ENCODE data around the gene BTBD10. TPM values are rescaled to one million over a fixed set of nuclear protein-coding genes. Genes with fewer than 3 reads are reported as not detected.
A peak's percentile ranks its signal among the peaks of the same experiment; 100 is the strongest.

BTBD10 gene
- total and polyA plus RNA-seq, 4 donors, result 3.7 to 12.7 (median 8.8) TPM

GRCh38 chr11:13355191-13355590 lies 107.8 kb downstream of the BTBD10 start:
- DNase-seq (ENCODE audit: low spot score), result no peak
- H3K4me3 ChIP-seq (ENCODE audit: low read depth in 1 of 3, low read length in 3 of 3), result no peak overlapping the region
- WGBS, result 96% methylated on average over 4 of the region's 4 CpGs
- H3K4me1 ChIP-seq (ENCODE audit: control insufficient read depth in 4 of 4, insufficient read depth in 4 of 4, low read length in 3 of 4), result no peaks in the 10 kb centered on the region
- no peak overlapping the region for H3K9ac ChIP-seq (ENCODE audit: low read depth in 1 of 2, low read length in 2 of 2)
- TF ChIP-seq ZBTB33 (IDR thresholded peaks at IDR 0.05) (no peak), MAX (IDR thresholded peaks at IDR 0.05) (no peak), CTCF (IDR thresholded peaks at IDR 0.05; ENCODE audit: low read depth, low read length, missing input control) (no peak), YY1 (IDR thresholded peaks at IDR 0.05) (no peak), FOXA1 (IDR thresholded peaks at IDR 0.05) (no peak), REST (IDR thresholded peaks at IDR 0.05) (no peak), FOXA2 (IDR thresholded peaks at IDR 0.05) (no peak), RAD21 (IDR thresholded peaks at IDR 0.05) (no peak), JUND (IDR thresholded peaks at IDR 0.05) (no peak), ATF3 (IDR thresholded peaks at IDR 0.05) (no peak), NR2F2 (IDR thresholded peaks at IDR 0.05) (no peak)
- H3K36me3 ChIP-seq (ENCODE audit: control insufficient read depth in 4 of 4, insufficient read depth in 3 of 4, low read depth in 1 of 4, low read length in 3 of 4), result peaks cover 10 to 68% (median 58%) of the 10 kb centered on the region in 4 donors
- H3K27ac ChIP-seq (ENCODE audit: low read depth in 1 of 2, low read length in 2 of 2), result no peak overlapping the region
- H3K27me3 ChIP-seq (ENCODE audit: control insufficient read depth in 4 of 4, insufficient read depth in 4 of 4, low read length in 3 of 4), result no peaks in the 10 kb centered on the region
- no peaks in the 10 kb centered on the region for H3K9me3 ChIP-seq (ENCODE audit: control insufficient read depth in 4 of 4, low read length in 3 of 4)

- TF ChIP-seq YY1 (IDR thresholded peaks at IDR 0.05) (no peak), RAD21 (IDR thresholded peaks at IDR 0.05) (peak in 1 of 2 donors; percentile 47), HNF4A (conservative IDR thresholded peaks at IDR 0.05) (no peak)
- Histone ChIP-seq H3K4me1 (ENCODE audit: control insufficient read depth in 4 of 4, insufficient read depth in 4 of 4, low read length in 3 of 4) (no peaks in the 10 kb centered on the region), H3K9ac (ENCODE audit: low read depth in 1 of 2, low read length in 2 of 2) (no peak overlapping the region), H3K27ac (ENCODE audit: low read depth in 1 of 2, low read length in 2 of 2) (no peak overlapping the region), H3K9me3 (ENCODE audit: control insufficient read depth in 4 of 4, low read length in 3 of 4) (no peaks in the 10 kb centered on the region), H3K27me3 (ENCODE audit: control insufficient read depth in 4 of 4, insufficient read depth in 4 of 4, low read length in 3 of 4) (no peaks in the 10 kb centered on the region), H3K4me3 (ENCODE audit: low read depth in 1 of 3, low read length in 3 of 3) (no peak overlapping the region), H3K36me3 (ENCODE audit: control insufficient read depth in 4 of 4, insufficient read depth in 3 of 4, low read depth in 1 of 4, low read length in 3 of 4) (peaks cover 10 to 59% (median 53%) of the 10 kb centered on the region in 4 donors)
- DNase-seq (ENCODE audit: low spot score), result no peak
- WGBS, result 89% methylated on average over 6 of the region's 6 CpGs
Measured at GRCh38 chr11:13354335-13354734, 108.7 kb downstream of the BTBD10 start.
